ENCODE measurements around the gene HOXC10. TPM values are rescaled to one million over a fixed set of nuclear protein-coding genes. Genes with fewer than 3 reads are reported as not detected.

HOXC10 gene
- total and polyA plus RNA-seq, 2 experiments from 2014 or later = not detected

- H3K27ac Mint-ChIP-seq = no peak overlapping the region
- H3K36me3 Mint-ChIP-seq (ENCODE audit: low read depth) = no peaks in the 10 kb centered on the region; the same call in 2 of the 3 replicates
- H4K20me1 ChIP-seq (replicated peaks; ENCODE audit: insufficient read depth) = peaks cover 27% of the 10 kb centered on the region
- H3K27me3 ChIP-seq (ENCODE audit: insufficient read depth) = peaks cover 100% of the 10 kb centered on the region
- H3K79me2 ChIP-seq (replicated peaks; ENCODE audit: insufficient read depth) = no peaks in the 10 kb centered on the region
- peaks cover 25% of the 10 kb centered on the region; the same call in 1 of the 2 replicates for H3F3A ChIP-seq (replicated peaks; ENCODE audit: low read depth)
- H3K4me1 Mint-ChIP-seq = peaks cover 23% of the 10 kb centered on the region
- no peaks in the 10 kb centered on the region for H3K9me2 ChIP-seq (ENCODE audit: insufficient read depth)
- ATAC-seq = peak; percentile 15
- peak overlapping the region; percentile 43; the same call in 1 of the 2 replicates for H3K4me2 ChIP-seq
- H3K4me3 Mint-ChIP-seq = peak overlapping the region; percentile 19; the same call in 1 of the 3 replicates
- H3K4me1 ChIP-seq (ENCODE audit: insufficient read depth) = peaks cover 31% of the 10 kb centered on the region
- TF ChIP-seq EZH2 (IDR thresholded peaks at IDR 0.05; ENCODE audit: low read depth, unreplicated experiment) (peak; percentile 98), CREB1 (CRISPR knock-in tag; IDR thresholded peaks at IDR 0.05; ENCODE audit: low read depth) (no peak), EZH2phosphoT487 (IDR thresholded peaks at IDR 0.05; ENCODE audit: unreplicated experiment) (peak; percentile 92), ZNF114 (CRISPR knock-in tag; IDR thresholded peaks at IDR 0.05) (no peak), ETS1 (IDR thresholded peaks at IDR 0.05) (no peak)
- peaks cover 6% of the 10 kb centered on the region for H3K9me3 Mint-ChIP-seq
- no peak overlapping the region for H3K27ac ChIP-seq (ENCODE audit: low read depth)
- H3K36me3 ChIP-seq (ENCODE audit: insufficient read depth) = no peaks in the 10 kb centered on the region
- peak overlapping the region; percentile 13 for H3K4me3 ChIP-seq
- DNase-seq (ENCODE audit: low spot score) = peak; percentile 47
- H3K27me3 Mint-ChIP-seq (ENCODE audit: insufficient read depth, low read depth, poor library complexity) = peaks cover 96% of the 10 kb centered on the region
- no peak overlapping the region for H2AFZ ChIP-seq
These were observed 48.4 kb downstream of the HOXC10 start for GRCh38 chr12:54033106-54033979.

GRCh38 chr12:54033980-54034784, 49.2 kb downstream of the HOXC10 start:
- Mint-ChIP-seq H3K4me1 (peaks cover 19% of the 10 kb centered on the region), H3K36me3 (ENCODE audit: low read depth) (no peaks in the 10 kb centered on the region; the same call in 2 of the 3 replicates), H3K27me3 (ENCODE audit: insufficient read depth, low read depth, poor library complexity) (peaks cover 96% of the 10 kb centered on the region), H3K4me3 (peak overlapping the region; percentile 21; the same call in 1 of the 3 replicates), H3K9me3 (peaks cover 6% of the 10 kb centered on the region), H3K27ac (no peak overlapping the region)
- peaks cover 100% of the 10 kb centered on the region for H3K27me3 ChIP-seq (ENCODE audit: insufficient read depth)
- H3K4me1 ChIP-seq (ENCODE audit: insufficient read depth) = peaks cover 25% of the 10 kb centered on the region
- peak overlapping the region; percentile 13 for H3K4me3 ChIP-seq
- no peaks in the 10 kb centered on the region for H3K79me2 ChIP-seq (replicated peaks; ENCODE audit: insufficient read depth)
- peak overlapping the region; percentile 43; the same call in 1 of the 2 replicates for H3K4me2 ChIP-seq
- H3K36me3 ChIP-seq (ENCODE audit: insufficient read depth) = no peaks in the 10 kb centered on the region
- peaks cover 33% of the 10 kb centered on the region for H4K20me1 ChIP-seq (replicated peaks; ENCODE audit: insufficient read depth)
- ATAC-seq = peak; percentile 11
- no peaks in the 10 kb centered on the region for H3K9me2 ChIP-seq (ENCODE audit: insufficient read depth)
- H3F3A ChIP-seq (replicated peaks; ENCODE audit: low read depth) = 0 out of 2 replicates have a peak, but pooled peaks cover 18% of the 10 kb centered on the region
- H3K27ac ChIP-seq (ENCODE audit: low read depth) = no peak overlapping the region
- no peak overlapping the region; the same call in 1 of the 2 replicates for H2AFZ ChIP-seq
- TF ChIP-seq CREB1 (CRISPR knock-in tag; IDR thresholded peaks at IDR 0.05; ENCODE audit: low read depth) = no peak
- TF ChIP-seq EZH2phosphoT487 (IDR thresholded peaks at IDR 0.05; ENCODE audit: unreplicated experiment) = peak; percentile 93
- peak; percentile 100 for TF ChIP-seq EZH2 (IDR thresholded peaks at IDR 0.05; ENCODE audit: low read depth, unreplicated experiment)
- peak; percentile 58 for DNase-seq (ENCODE audit: low spot score)

Data from GM23338 (cell line).